SH-SY5Y (cell line): ENCODE data around the gene REEP2.

ENCODE experiments used
- GATA2 ChIP-seq: IDR thresholded peaks from 2 replicates; pipeline ENCODE4 v1.6.1; 2011; ENCODE audit warnings: mild to moderate bottlenecking, low read depth, low read length
- GATA3 ChIP-seq: IDR thresholded peaks from 2 replicates; pipeline ENCODE4 v1.6.1; 2011; ENCODE audit warnings: low read depth, mild to moderate bottlenecking, low read length, moderate library complexity

The REEP2 gene

DNA sequence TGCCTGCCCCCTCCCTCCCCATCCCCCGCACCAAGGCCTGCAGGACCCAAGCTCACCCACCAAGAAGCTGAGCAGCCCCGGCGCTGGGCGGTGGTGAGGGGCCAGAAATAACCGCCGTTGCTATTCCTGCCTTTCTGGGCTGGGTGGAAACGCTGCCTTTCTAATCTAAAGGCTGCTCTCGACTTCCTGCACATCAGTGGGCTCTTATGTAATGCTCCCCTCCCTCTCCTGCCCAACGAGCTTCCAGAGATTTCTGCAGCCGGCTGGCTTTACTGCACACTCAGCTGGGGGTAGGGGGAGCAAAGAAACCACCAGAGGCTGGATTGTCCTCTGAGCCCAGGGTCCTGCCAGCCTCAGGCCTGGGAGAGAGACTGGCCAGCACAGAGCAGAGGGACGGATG lies 19.5 kb downstream of the REEP2 start:
- TF ChIP-seq GATA3: no peak

GRCh38 chr5:138458856-138459255 lies 20.0 kb downstream of the REEP2 start:
- TF ChIP-seq GATA2 (no peak), GATA3 (no peak)

- TF ChIP-seq GATA3 (no peak), GATA2 (no peak)
Measured at GRCh38 chr5:138459311-138459933, 20.6 kb downstream of the REEP2 start.

- TF ChIP-seq GATA3 (no peak), GATA2 (no peak)
Measured at GRCh38 chr5:138460032-138460693, 21.3 kb downstream of the REEP2 start.

- TF ChIP-seq GATA3: no peak
- TF ChIP-seq GATA2: no peak
Measured at GRCh38 chr5:138461343-138462125, 22.7 kb downstream of the REEP2 start.

DNA sequence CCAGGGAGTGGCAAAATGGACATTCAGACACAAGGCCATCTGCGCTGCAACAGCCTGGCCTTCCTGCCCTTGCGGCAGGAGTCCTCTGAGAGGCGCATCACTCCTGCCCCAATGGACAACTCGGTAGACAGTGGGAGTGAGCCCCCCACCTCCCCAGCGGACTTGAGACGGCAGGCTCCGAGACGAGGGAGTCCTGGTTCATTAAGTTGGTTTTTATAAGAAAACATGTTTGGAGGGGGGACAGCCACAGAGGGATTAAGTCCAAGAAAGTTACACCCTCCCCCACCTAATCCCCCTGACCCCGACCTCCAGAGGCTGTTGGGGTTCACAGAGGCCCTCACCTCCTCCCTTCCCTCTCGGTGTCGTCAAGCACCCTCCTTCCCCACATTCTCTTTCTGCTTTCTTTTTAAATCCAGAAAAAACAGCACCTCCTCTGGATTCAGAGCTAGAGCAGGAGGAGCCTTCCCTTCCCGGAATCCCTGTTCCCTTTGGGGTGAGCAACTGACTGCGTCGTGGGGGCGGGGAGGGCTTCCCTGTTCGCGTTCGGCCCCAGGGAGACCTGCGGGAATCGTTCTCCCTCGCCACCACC lies 24.7 kb downstream of the REEP2 start:
- TF ChIP-seq GATA3: no peak
- no peak for TF ChIP-seq GATA2

GRCh38 chr5:138464008-138464387 lies 25.1 kb downstream of the REEP2 start:
- TF ChIP-seq GATA3 (no peak), GATA2 (no peak)

DNA sequence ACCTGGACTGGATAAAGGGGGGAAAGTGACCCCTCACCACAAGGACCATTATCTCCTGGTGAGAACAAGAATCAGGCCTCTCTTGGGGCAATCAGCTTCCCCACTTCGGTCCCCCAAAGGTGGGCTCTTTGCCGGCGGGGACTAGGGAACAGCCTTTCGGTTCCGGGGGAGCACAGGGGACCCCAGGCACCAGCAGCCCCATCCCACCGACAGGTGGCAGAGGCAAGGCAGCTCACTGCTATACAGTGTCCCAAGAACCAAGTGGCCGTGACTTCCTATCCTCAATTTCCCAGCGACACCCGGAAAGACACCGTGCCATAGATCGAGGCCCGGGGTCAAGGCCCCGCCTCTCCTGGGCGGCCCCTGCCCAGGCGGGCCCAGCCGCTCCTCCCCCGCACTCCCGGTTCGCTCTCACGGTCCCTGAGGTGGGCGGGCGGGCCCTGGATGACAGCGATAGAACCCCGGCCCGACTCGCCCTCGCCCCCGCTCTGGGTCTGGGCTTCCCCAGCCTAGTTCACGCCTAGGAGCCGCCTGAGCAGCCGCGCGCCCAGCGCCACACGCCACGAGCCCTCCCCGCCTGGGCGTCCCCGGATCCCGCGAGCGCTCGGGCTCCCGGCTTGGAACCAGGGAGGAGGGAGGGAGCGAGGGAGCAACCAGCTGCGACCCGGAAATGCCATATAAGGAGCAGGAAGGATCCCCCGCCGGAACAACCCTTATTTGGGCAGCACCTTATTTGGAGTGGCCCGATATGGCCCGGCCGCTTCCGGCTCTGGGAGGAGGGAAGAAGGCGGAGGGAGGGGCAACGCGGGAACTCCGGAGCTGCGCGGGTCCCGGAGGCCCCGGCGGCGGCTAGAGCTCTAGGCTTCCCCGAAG lies 25.8 kb downstream of the REEP2 start:
- TF ChIP-seq GATA2 (no peak), GATA3 (no peak)

- TF ChIP-seq GATA3 (no peak), GATA2 (no peak)
Measured at GRCh38 chr5:138465261-138466124, 26.6 kb downstream of the REEP2 start, which contains the start of gene EGR1. TSS of gene EGR1 (plus strand) at chr5:138465479. CDS start at chr5:138465762, 283 bp downstream.

DNA sequence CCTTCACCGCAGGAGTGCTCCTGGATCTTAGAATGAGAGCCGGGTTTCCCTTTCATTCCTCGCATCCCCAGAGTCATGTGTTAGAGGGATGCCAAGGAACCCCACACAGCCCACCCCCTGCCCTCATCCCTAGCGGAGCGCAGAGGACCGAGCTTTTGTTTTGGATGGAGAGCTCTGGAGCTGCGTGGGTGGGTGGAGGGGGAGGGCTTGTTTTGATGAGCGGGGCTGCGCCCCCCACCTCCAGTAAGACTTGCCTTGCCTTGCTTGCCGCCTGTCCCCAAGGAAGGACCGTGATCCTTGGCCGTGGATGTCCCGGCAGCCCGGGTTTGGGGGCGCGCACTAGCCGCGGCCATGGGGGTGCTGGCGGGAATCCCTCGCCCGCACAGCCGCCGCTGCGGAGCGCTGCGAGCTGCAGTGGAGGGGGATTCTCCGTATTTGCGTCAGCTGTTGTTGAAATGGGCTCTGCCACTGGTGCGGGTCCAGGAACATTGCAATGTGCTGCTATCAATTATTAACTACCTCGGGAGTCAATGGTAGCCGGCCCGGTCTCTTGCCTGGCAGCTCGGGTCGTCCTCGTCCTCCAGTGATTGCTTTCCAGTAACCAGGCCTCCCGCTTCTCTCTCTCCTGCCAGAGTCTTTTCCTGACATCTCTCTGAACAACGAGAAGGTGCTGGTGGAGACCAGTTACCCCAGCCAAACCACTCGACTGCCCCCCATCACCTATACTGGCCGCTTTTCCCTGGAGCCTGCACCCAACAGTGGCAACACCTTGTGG lies 27.5 kb downstream of the REEP2 start:
- no peak for TF ChIP-seq GATA3
- no peak for TF ChIP-seq GATA2

- no peak for TF ChIP-seq GATA2
- no peak for TF ChIP-seq GATA3
Measured at GRCh38 chr5:138466900-138467710, 28.2 kb downstream of the REEP2 start.

DNA sequence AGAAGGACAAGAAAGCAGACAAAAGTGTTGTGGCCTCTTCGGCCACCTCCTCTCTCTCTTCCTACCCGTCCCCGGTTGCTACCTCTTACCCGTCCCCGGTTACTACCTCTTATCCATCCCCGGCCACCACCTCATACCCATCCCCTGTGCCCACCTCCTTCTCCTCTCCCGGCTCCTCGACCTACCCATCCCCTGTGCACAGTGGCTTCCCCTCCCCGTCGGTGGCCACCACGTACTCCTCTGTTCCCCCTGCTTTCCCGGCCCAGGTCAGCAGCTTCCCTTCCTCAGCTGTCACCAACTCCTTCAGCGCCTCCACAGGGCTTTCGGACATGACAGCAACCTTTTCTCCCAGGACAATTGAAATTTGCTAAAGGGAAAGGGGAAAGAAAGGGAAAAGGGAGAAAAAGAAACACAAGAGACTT lies 28.9 kb downstream of the REEP2 start:
- no peak for TF ChIP-seq GATA2
- TF ChIP-seq GATA3: no peak
